Femur (tissue), 1 donor: ENCODE data around the gene FFAR2.
"Not testable (repeated sequence)": the region's sequence is repeated elsewhere in the genome, so short reads cannot be mapped to it uniquely, and the experiment has no call there.

Source experiments
- DNase-seq: peaks from one replicate; pipeline ENCODE4 v3.0.0-alpha.2; 2017

Gene FFAR2

DNA sequence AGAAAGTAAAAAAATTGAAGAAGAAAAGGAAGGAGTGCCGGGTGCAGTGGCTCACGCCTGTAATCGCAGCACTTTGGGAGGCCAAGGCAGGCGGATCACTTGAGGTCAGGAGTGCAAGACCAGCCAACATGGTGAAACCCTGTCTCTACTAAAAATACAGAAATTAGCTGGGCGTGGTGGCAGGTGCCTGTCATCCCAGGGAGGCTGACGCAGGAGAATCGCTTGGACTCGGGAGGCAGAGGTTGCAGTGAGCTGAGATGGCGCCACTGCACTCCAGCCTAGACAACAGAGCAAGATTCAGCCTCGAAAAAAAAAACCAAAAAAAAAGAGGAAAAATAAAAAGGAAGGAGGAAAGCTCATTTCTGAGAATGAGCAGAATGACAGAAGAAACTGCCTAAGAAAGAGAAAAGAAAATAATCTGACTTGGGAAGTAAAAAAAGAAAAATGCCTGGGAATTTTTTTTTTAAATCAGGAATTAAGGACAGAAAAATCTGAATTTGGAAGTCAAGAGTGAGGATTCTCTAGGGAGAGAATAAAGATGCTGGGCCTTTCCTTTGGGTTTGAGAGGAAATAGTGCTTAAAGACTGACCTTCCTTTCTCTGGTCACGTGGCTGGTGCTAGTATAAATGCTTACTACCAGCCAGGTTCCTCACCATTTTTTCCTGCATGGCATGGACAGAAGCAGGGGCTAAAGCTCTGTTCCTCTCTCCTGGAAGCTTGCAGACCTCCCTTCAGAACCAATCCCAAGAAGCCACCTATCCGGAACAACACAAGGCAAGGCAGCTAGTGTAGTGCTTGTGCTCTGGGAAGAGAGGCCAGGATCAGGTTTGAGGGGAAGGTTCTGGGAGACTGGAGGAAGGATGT is at the start of gene FFAR2:
TSS of gene FFAR2 (plus strand) at position 652 of the 864 bp plus-strand sequence. CDS start 1,458 bp downstream, outside the sequence.
- DNase-seq, result no peak

DNA sequence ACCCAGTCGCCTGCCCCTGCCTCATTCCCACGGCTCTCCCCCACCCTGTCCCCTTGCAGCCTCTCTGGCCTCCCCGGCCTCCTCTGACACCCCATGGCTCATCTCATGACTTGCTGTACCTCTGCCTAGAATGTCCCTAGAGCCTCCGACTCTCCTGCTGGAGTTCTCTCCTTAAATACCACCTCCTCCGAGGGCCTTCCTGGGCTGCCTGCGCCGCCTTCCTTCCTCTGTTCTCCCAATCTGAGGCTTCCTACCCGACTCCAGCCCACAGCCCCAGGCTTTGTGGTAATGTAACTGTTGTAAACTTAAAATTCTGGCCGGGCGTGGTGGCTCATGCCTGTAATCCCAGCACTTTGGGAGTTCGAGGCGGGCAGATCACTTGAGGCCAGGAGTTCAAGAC is 49.5 kb upstream of the FFAR2 start:
- no peak for DNase-seq

DNA sequence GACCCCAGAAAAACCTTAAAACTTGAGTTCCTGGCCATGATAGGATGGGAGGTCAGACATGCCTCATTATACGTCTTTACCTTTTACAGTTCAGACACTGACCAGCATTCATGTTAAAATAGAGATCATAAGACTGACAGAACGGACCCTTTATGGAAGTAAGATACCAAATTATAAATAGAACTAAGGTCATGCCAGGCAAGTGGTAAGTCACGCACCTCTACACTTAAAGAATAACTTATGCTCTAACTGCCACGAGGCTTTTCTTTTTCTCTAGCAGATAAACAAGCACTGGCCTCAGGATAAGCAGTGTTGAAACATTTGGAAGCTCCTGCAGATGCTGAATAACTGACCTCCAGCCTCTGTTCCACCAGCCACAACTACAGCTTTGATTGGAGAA is 48.8 kb upstream of the FFAR2 start:
- no peak for DNase-seq

DNA sequence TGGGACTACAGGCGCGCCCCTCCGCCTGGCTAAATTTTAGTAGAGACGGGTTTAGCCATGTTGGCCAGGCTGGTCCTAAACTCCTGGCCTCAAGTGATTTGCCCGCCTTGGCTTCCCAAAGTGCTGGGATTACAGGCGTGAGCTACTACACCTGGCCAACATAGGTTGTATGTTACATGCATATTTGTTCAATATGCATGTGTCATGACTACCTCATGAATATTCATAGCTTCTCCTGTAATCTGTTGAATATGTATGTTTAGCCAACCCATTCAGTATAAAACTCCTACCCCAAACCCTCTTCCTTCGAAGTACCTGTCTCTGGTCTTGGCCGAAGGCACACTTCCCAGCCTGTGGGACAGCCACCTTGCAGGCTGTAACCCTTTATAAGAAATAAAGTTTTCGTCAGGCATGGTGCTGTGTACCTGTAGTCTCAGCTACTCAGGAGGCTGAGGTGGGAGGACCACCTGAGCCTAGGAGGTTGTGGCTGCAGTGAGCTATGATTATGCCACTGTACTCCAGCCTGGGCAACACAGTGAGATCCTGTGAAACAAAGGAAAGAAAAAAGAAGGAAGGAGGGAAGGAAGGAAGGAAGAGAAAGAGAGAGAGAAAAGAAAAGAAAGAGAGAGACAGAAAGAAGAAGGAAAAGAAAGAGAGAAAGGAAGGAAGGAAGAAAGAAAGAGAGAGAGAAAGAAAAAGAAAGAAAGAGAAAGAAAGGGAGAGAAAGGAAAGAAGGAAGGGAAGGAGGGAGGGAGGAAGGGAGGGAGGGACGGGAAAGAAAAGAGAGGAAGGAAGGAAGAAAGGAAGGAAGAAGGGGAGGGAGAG is 47.9 kb upstream of the FFAR2 start:
- DNase-seq, result no peak

DNA sequence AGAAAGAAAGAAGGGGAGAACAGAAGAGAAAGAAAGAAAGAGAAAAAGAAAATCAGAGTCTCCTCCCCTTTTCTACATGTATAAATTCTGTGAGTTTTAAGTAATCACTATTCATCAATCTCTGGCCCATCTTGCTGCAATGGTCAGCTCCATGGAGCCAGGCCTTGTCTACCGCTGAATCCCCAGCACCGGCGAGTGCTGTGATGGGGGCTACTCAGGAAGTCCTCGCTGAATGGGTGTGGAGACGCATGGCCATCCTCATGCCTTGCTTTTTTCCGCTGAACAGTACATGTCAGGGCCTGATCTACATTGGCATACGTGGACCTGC is 47.3 kb upstream of the FFAR2 start:
- DNase-seq, result no peak

DNA sequence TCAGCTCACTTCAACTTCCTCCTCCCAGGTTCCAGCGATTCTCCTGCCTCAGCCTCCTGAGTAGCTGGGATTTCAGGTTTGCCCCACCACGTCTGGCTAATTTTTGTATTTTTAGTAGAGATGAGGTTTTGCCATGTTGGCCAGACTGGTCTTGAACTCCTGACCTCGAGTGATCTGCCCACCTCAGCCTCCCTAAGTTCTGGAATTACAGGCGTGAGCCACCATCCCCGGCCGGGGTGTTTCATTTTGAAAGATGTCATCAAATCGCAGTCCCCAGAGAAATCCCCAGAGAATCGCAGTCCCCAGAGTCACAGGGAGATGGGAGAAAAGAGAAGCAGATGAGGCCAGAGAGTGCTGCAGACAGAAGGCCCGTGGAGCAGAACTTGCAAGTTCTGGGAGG is 46.6 kb upstream of the FFAR2 start:
- not testable (repeated sequence) for DNase-seq

DNA sequence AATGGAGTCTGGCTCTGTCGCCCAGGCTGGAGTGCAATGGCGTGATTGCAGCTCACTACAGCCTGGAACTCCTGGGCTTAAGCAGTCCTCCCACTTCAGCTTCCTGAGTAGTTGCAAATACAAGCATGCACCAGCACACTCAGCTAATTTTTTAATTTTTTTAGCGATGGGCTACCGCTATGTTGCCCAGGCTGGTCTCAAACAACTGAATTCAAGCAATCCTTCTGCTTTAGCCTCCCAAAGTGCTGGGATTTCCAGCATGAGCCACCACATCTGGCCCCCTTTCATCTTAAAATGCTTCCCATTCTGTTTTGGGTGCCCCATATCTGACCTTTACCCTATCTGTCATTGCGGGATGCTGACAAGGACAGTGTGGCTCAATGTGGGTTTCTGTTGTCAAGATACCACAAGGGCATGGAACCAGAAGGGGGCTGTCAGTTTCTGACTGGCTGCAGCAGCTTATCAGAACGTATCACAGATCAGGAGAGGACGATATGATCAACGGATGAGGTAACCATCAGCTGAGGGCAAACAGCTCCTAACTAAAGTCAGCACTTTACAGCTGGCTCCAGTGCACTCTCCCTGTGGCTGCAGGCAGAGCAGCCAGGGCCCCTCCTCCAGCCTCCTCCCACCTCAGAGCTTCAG is 44.8 kb upstream of the FFAR2 start:
- DNase-seq, result no peak

DNA sequence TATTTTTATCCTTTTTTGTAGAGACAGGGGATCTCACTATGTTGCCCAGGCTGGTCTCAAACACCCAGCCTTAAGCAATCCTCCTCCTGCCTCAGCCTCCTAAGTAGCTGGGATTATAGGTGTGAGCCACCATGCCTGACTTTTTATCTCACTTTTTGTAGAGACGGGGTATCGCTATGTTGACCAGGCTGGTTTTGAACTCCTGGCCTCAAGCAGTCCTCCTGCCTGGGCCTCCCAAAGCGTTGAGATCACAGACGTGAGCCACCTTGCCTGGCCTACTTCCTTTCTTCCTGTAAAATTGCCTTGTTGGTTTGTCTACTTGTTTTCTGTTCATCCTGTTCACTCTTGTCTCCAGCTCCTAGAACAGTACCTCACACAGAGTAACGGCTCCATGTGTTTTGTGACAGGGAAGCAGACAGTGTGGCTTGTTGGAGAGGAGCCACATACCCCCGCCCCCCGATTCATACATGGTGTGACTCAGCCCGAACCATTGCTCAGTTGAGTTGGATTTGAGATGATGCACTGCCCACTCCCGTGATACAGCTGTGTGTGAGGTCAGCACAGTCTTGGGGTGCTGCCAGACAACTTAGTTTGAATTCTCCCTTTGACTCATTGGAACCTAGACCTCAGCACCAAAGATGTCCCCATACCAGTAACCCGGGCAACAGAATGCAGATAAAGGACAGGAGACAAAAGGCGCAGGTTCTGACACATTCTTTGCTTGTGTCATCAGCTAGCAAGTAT is 43.0 kb upstream of the FFAR2 start:
- no peak for DNase-seq

DNA sequence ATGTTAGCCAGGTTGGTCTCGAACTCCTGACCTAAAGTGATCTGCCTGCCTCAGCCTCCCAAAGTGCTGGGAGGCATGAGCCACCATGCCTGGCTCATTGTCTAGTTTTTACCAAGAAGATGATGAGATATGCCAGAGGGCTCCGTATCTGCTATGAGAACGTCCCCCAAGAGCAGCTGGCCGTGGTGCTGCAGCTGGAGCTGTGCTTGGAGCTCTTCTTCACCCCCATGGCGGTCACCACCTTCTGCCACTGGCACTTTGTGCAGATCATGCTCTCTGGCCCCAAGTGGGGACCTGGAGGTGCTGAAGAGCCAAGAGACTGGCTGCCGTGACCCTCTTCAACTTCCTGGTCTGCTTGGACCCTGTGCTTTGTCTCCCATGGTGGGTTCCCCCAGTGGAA is 40.4 kb upstream of the FFAR2 start:
- no peak for DNase-seq

DNA sequence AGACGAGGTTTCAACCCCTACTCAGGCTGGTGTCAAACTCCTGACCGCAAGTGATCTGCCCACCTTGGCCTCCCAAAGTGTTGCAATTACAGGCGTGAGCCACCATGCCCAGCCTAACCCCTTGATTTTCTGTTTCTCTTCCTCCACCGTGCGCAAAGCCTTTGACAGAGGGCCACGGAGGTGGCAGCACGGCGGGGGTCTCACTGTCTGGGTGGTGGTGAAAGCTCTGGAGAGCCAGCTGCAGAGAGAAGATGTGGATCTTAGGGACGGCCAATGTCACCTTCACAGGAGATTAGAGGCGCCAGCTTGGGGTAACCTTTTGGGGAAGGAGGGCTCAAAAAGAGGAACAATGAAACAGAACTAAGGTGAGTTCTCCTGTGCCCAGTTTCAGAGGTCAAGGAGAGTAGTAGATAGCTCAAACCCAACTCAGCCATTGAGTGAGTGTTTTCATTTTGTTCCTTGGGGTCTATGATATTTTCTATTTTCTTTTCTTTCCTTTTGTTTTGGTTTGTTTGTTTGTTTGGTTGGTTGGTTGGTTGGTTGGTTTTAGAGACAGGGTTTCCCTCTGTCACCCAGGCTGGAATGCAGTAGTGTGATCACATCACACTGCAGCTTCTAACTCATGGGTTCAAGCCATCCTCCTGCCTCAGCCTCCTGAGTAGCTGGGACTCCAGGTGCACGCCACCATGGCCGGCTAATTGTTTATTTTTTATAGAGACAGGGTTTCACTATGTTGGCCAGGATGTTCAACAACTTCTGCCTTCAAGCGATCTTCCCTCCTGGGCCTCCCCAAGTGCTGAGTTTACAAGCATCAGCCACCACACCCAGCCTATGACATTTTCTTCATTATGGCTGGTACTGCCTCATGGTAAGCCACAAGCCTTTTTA is 39.5 kb upstream of the FFAR2 start:
- no peak for DNase-seq

DNA sequence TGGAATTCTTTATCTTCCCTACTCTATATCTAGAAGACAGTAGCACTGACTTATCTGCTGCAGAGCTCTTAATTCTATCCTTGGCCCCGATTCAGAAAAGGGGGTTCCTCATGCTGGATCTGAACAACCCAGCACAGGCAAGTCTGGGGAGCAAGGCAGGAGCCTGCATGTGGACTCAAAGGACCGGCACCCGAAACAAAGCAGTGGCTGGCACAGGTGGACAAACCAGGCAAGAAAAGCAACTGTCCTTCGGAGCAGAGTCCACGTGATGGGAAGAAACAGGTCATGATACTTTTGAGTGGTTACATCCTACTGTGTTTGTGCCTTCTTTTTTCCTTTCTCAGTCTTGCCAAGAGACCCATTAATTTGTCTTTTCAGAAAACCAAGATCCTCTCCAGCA is 38.9 kb upstream of the FFAR2 start:
- no peak for DNase-seq

DNA sequence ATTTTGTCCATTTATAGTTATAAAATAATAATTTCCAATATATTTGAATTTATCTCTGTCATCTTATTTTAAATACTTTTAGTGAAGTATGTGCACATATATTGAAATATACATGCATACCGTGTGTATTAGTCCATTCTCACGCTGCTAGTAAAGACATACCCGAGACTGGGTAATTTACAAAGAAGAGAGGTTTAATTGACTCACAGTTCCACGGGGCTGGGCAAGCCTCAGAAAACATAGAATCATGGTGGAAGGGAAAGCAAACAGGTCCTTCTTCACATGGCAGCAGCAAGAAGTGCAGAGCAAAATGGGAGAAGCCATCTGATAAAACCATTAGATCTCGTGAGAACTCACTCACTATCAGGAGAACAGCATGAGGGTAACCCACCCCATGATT is 37.6 kb upstream of the FFAR2 start:
- no peak for DNase-seq

DNA sequence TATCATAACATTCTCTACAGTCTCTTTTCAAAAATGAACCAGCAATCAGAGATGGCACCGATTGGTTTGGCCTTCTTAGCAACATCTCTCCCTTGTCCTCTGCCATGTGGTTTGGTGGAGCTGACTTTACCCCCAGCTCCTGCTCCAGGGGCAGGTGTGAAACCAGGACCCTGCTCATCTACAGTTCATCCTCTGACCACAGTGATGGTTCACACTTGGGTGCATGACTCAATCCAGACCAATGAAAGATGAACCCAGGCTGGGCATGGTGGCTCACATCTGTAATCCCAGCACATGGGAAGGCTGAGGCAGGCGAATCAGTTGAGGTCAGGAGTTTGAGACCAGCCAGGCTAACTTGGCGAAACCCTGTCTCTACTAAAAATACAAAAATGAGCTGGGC is 33.6 kb upstream of the FFAR2 start:
- no peak for DNase-seq

DNA sequence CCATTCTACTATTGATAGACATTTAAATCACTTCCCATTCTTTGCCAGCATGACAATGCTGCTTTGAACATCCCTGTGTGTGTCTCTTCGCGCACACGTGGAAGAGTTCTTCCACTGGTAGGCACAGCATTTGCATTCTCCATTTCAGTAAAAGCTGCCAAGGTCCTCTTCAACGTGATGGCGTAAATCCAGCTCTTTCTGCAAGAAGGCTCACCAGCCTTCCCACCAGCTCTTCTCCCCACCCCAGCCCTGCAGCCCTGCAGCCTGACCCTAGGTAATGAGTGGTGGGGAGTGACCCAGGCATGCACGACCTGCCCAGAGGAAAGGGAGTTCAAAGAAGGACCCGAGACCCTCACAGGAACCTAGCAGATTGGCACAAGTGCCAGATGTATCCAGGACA is 31.7 kb upstream of the FFAR2 start:
- DNase-seq, result no peak

DNA sequence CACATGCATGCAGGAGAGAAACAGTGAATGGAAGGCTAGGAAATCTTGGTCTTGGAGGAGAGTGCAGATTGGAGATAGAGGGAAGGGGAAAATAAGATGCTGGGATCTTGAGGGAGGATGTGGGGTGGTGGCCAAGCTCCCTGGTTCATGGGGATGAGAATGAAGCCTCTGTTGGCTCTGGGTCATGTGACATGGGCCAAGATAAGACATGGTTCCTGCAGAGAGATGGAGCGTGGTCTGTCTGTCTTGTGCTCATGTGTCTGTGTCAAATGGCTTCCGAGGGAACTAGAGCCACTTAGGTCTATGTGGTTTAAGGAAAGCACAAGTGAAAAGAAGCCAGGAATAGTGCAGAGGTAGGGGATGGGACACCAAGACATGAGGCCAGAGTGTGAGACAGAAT is 30.8 kb upstream of the FFAR2 start:
- DNase-seq, result no peak

DNA sequence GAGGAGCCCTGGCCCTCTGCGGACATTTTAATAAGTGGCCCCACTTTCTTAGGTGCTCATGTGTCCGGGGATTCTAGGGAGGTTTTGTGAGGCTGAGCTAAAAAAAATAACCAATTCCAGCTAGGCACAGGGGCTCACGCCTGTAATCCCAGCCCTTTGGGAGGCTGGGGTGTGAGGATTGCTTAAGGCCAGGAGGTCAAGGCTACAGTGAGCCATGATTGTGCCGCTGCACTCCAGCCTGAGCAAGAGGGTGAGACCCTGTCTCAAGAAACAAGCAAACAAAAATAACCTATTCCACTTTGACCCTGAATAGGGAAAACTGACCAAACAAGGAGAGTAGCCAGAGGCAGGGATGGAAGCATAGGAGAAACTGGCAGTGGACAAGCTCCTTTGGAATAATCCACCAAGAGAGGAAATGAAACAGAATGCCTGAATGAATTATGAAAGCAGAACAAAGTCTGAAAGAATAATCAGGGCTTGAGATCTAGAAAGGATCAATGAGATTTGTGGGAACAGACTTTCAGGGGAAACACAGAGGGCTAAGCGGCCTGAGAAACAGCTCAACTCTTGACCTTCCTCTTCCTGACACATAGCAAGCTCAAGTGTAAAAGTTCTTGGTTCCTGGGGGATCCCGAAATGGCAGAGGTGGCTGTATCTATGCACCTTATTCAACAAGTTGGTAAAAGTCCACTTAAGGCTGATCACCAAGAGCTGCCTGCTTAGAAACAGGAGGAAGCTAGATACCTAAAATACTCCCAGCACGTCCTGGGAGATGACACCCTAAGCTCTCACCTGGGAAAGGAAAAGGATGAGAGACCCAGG is 30.1 kb upstream of the FFAR2 start:
- DNase-seq, result no peak

DNA sequence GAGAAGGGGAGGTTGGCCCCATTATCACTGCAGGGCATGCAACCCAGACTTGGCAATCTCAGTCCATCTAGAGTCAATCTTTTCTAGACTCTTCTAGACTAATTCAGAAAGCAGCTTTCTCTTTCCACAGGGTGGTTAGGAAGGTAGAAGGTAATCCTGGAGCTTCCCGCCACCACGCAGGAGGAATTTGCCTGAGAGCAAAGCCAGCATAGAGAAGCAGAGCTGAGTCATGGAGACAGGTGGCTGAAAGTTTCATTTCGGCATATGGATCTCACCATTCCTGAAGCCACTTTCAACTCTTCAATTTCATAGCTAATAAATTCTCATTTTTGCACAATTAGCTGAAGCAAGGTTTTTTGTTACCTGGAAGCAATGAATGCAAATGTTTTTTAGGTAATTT is 29.0 kb upstream of the FFAR2 start:
- no peak for DNase-seq

DNA sequence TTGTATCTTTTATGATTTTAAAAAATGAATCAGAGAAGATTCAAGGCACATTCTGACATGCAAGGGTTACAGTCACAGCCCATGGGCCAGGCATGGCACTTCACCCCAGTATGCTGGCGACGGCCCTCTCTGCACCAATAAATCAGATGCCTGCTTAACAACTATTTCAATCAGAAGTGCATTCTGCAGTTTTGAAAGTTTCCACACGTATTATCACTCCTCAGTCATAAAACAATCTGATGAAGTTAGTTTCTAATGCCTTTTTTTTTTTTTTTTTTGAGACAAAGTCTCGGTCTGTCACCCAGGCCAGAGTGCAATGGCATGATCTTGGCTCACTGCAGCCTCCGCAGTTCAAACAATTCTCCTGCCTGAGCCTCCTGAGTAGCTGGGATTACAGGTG is 28.3 kb upstream of the FFAR2 start:
- DNase-seq, result no peak

DNA sequence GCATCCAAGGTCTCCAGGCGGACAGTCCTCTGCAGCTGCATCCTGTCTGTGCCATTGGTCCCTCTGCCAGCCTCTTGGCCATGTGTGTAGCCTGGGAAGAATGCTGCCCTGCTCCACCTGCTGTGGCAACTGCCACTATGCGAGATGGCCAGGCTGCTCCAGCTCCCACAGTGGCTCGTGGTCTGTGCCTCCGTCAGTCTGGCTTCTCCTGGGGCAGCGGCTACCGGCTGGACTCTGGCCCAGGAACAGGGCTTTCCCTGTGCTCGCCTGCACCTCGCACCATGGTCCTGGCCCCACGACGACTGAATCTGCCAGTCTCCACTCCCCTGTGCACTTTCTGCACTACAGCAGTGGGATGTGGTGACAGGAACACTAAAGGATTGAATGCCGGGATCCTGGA is 26.7 kb upstream of the FFAR2 start:
- DNase-seq, result no peak

DNA sequence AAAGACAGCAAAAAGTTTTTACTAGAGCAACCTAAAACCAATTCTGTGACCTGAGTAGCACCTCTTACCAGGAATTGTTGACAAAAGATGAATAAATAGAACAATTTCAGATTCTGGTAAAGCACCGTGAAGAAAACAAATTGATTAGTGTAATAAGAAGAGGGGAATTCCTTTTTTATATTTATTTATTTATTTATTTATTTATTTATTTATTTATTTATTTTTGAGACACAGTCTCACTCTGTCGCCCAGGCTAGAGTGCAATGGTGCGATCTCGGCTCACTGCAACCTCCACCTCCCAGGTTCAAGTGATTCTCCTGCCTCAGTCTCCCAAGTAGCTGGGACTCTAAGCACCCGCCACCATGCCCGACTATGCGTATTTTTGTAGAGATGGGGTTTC is 24.7 kb upstream of the FFAR2 start:
- DNase-seq, result not testable (repeated sequence)

DNA sequence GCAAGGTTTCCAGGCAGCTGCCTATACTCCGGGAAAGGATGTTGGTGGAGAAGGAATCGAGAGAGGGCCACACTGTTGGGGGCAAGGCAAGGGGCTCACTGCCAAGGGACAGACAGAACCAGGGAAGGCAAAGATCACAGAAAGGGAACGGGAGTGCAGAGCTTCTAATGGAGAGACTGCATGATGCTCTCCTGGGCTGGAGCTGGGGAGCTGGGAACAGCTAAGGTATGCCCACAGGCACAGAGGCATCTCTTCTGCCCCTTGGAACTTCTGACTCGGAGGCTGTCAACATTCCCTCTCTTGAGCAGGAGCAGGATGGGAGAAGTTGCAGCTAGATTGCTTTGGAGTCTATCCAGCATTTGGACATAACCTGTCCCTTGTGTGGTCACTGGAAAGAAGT is 22.4 kb upstream of the FFAR2 start:
- DNase-seq, result no peak
